Middle frontal gyrus (tissue), 1 donor: ENCODE results near the gene OPHN1.
"Not testable (repeated sequence)": the region's sequence is repeated elsewhere in the genome, so short reads cannot be mapped to it uniquely, and the experiment has no call there.

Experiments used
- DNase-seq: peaks from one replicate; pipeline ENCODE4 v3.0.0-alpha.2; 2015; ENCODE audit warnings: low spot score; ENCODE audit errors: extremely low spot score

Gene OPHN1

DNA sequence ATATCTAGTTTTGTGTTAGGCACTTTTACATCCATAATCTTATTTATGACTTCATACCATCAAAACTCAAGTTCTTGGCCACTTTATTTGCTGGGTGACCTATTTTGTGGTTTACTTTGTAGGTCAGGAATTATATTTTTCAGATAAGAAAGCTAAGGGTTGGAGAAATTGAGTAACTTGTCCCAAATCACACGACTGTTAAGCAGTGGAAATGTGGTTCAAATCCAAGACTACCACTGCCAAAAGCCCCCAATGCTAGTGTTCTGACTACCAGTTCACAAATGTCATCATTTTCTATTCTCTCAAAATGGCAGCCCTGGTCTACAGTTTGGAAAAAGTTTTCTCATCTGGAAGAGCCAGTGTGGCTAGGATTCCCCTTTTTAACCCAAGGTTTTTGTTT, 74.6 kb downstream of the OPHN1 start:
- DNase-seq, result no peak

DNA sequence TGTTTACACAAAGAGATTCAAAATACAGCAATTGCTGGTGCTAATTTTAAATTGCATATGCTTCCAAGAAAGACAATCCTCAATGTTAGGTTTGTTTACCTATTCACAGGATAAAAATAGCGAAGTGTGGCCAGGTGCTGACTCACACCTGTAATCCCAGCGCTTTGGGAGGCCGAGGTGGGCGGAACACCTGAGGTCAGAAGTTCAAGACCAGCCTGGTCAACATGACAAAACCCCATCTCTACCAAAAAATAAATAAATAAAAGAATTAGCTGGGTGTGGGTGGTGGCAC, 77.7 kb downstream of the OPHN1 start:
- no peak for DNase-seq

DNA sequence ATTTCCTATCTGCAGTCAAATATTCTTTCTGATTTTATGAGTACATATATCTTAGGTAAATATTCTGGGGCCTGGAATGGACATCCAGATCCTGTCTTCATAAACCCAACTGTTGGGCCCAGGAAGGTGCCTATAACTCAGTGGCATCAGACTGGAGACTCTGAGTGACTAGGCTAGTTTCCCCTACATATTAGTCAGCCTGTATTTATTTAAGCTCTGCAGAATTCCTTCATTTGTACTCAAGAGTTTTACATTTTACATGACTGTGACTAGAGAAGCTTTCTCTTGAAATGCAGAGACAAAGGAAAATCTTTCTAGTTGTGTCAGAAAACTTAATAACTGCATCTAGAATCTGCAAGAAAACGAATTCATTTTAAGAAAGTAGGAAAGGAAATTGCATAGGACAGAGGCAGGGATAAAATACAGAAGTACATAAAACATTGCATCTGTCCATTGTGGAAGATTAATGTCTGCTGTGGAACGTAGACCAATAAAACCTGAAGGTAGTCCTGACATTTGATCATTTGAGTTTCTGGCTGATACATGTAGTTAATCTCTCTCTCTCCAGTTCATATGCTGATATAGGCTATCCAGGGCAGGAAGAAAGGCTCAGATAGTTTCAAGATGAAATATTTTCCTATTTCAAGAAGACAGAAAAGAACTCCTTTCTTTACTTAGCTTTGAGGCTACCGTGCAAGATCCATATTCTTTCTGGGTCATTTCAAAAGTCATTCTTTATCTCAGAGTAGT, 78.2 kb downstream of the OPHN1 start:
- no peak for DNase-seq

DNA sequence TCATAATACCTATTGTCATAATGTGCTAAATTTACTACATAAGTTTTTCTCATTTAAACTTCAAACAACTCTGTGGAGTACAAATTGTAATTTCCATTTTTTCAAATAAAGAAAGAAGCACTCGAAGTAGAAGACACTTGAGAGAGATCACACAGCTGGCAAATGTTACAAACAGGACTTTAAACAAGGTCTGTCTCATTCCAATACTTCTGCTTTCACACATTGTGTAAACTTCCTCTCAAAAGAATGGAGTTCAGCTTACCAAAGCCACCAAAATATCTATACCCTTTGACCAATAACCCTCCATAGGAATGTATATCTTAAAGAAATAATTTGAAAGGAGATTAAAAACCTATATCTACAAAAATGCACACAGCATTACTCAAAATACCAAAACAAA, 88.3 kb downstream of the OPHN1 start:
- DNase-seq, result no peak

DNA sequence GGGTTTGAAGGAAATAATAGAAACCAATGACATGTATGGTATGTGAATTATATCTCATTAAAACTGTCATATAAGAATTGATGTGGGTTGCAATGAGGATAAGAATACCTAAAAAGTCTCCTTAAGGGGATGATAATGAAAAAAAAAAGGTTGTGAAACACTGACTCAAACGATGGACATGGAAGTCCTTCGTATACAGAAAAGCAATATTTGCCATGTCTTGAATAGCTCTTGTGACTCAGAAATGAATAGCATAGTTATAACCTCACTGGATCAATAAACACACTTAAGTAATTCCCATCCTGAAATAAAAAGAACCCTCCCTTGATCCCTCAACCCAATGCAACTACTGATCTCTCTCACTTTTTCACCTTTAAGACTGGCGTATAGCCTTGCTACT, 89.7 kb downstream of the OPHN1 start:
- DNase-seq, result no peak

DNA sequence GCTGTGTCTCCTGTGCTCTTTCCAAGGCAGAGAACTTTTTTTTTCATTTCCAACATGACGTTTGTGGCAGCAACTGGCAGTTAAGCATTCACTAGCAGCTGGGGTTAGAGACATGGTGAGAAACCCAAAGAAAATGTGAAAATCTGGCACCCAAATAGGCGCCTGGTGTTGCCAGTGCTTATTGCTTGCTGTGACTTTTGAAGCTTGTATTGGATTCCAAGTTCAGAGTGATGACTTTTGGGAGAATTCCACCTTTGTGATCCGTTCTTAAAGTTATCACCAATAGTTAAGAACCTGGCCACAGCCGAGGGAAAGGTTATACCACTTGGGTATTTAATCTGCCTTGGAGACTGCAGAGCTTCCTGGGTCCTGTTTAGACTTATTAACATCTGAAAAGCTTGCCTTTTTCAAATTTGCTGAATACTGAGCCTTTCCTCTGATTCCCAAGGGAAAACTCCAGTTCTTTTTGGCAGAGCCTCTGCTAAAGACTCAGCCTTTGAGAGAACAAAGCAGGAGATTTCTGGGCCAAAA, 101.0 kb downstream of the OPHN1 start:
- DNase-seq, result no peak

DNA sequence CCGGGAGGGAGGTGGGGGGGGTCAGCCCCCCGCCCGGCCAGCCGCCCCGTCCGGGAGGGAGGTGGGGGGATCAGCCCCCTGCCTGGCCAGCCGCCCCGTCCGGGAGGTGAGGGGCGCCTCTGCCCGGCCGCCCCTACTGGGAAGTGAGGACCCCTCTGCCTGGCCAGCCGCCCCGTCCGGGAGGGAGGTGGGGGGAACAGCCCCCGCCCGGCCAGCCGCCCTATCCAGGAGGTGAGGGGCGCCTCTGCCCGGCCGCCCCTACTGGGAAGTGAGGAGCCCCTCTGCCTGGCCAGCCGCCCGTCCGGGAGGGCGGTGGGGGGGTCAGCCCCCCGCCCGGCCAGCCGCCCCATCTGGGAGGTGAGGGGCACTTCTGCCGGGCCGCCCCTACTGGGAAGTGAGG, 106.5 kb downstream of the OPHN1 start:
- DNase-seq, result not testable (repeated sequence)

DNA sequence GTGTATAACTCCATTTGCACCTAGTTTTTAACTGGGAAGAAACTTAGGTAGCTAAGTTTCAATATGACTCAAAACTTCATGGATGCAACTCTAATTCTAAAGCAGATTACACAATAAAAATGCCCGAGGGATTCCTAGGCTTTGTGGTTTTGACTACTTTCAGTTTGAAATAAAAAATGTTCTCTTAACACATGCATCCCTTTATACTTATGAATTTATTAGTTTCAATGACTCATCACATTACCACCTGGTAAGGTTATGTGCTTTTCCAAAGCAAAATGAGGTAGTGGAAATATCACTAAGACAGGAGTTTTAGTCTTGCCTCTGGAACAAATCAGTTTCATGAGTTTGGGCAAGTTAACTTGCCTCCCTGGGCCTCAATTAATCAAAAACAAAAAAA, 125.5 kb downstream of the OPHN1 start:
- DNase-seq, result no peak

DNA sequence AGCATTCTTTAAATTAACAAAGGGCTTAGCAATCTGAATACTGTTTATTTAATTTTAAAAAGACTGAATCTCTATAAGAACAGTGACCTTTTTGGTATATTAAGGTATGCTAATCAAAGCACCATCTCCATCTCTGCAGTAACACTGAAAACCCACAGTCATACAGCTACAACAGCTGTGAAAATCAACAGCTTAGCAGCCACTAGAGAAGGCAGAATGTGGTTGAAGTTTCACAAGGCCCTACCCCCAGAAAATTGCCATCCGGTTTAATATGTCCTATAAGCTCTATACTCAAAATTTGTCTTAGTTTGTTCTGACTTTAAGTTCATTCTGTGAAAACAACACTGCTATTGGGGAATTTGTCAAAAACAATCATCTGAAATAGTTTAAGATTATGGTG, 128.7 kb downstream of the OPHN1 start:
- DNase-seq, result no peak

DNA sequence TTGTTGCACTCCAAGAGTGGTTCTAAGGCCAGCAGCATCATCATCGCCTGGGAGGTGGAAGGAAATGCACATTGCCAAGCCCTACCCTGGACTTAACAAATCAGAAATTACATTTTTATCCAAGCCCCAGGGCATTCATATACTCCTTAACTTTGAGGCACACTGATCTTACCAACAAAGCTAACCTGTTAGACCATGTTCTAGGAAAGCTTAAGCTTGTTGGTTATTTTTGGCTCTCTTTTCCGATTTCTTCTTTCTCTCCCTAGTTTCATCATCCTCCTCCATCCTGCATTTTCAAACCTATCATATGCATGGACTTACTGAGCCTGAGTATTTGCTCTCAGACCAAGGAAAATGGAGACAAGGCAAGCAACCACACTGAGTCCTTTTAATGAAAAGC, 133.4 kb downstream of the OPHN1 start:
- no peak for DNase-seq

DNA sequence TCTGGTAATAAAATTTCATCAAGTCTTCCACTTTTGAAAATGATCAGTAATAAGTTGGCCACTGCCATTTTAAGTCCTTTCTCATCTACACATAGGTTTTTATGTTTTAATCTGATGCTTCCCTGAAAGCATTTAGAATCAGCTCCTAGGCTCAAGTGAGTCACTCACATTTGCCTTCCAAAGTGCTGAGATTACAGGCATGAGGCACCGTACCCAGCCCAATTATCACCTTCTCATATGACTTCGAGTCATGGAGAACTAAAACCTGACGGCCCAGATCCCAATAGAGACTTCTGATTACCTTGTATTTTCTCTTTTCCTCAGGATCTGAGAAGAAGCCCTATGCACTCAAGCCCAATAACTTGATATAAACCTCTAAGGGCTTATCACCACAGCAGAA, 140.8 kb downstream of the OPHN1 start:
- DNase-seq, result no peak

DNA sequence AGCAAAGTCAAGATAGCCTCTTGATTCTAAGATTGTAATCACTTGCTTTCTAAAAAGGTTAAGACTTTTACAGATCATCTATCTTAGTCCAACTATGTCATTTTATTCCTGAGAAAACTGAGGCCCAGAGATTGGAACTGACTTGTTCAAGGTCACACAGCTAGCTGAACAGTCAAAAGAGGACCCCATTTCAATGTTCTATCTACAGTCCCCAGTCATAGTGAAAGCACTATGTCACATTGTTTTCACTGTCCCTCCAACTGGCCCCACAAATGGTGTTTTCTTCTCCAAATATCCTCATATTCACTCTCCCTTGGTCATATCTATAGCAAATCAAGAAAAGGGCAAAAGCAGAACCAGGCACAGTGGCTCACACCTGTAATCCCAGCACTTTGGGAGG, 145.2 kb downstream of the OPHN1 start:
- no peak for DNase-seq

DNA sequence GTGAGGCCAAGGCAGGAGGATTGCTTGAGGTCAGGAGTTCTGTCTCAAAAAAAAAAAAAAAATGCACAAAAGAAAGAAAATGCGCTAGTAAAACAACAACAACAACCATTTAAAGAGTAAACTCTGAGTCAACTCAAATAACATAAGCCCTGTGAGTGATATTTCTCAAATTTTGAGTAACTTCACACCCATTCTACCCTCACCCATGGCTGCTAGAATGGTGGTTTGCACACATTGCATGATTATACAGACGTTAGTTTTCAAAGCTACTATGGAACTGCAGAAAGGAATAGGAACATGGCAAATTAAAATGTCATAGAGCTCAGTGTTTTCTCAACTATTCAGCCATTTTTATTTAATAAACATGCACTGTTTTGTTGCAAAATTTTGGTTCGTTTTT, 145.9 kb downstream of the OPHN1 start:
- DNase-seq, result no peak

DNA sequence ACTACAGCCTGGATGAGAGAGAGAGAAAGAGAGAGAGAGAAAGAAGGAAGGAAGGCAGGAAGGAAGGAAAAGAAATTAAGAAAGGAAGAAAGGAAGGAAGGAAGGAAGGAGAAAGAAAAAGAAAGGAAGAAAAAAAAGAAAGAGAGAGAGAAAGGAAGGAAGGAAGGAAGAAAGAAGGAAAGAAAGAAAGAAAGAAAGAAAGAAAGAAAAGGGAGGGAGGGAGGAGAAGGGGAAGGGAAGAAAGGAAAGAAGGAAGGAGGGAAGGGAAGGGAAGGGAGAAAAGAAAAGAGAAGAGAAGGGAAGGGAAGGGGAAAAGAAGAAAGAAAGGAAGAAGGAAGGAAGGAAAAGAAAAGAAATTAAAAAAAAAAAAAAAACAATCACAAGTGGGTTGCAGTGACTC, 146.3 kb downstream of the OPHN1 start:
- DNase-seq, result no peak

DNA sequence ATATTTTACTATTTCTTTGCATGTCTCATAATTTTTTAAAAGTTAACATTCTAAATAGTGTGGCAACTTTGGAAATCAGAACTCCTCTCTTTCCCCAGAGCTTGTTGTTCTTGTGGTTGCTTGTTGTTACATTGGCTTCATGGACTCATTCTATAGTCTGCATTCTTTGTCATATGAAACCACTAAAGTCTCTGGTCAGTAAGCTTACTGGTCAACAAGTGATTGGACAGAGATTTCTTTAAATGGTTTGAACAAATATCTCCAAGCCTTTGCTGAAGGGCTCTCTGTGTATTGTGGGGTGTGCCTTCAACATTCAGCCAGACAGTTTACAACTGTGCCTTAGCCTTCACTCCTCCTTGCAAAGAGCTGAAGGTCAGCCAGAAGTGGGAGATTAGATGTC, 147.2 kb downstream of the OPHN1 start:
- DNase-seq, result no peak

DNA sequence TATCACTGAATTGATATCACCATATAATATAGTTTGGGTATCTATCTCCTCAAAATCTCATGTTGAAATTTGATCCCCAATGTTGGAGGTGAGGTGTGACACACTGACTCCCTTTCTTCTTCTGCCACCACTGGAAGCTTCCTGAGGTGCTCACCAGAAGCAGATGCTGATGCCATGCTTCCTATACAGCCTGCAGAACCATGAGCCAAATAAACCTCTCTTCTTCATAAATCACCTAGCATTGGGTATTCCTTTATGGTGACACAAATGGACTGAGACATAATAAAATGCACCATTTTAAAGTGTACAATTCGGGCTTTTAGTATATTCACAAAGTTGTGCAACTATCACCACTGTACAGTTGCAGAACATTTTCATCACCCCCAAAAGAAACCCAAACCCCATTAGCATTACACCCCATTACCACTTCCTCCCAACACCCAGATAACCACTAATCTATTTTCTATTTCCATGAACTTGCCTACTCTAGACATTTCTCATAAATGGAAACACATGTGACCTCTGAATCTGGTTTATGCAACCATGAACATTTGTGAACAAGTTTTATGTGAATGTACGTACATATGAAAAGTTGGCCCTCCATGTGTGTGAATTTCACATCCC, 148.9 kb downstream of the OPHN1 start:
- no peak for DNase-seq

DNA sequence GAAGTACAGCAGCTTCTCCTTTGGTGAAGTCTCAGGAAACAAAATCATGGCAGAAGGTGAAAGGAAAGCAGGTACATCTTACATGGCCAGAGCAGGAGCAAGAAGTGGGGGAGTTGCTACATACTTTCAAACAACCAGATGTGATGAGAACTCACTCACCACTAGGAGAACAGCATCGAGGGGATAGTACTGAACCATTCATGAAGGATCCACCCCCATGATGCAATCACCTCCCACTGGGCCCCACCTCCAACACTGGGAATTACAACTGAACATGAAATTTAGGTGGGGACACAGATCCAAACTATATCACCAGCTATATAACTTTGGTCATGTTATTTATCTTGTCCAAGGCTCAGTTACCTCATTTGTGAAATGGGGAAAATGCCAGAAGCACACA, 159.4 kb downstream of the OPHN1 start:
- no peak for DNase-seq

DNA sequence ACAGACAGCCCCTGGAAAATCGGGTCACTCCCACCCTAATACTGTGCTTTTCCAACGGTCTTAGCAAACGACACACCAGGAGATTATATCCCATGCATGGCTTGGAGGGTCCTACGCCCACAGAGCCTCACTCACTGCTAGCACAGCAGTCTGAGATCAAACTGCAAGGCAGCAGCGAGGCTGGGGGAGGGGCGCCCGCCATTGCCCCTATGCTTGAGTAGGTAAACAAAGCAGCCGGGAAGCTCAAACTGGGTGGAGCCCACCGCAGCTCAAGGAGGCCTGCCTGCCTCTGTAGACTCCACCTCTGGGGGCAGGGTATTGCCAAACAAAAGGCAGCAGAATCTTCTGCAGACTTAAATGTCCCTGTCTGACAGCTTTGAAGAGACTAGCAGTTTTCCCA, 168.5 kb downstream of the OPHN1 start:
- not testable (repeated sequence) for DNase-seq

DNA sequence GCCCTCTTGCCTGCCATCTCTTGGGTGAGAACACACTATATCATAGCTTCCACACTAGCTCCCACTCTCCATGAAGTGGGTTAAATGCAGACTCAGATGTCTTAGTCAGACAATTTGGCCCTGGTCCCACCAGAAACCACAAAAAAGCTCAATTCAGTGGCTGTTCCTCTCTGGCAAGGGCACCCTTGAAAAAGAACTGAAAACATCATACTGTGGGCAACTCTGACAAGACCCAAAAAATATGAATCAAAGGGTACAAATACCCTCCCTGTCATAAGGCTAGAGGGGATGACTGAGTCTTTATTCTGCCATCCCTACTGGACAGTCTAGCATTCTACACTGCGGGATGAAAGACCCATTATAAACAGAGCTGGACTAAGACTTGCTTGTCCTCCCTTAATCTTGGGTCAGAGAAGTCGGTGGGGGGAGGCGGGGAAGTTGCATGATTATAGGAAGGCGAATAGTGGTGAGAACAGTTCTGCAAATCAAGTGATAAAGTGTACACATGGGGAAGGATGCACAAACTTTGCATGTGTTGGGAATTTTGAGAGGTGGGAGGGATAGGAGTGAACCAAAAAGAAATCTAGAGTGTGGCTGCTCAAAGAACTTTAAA, 172.1 kb downstream of the OPHN1 start:
- DNase-seq, result no peak

DNA sequence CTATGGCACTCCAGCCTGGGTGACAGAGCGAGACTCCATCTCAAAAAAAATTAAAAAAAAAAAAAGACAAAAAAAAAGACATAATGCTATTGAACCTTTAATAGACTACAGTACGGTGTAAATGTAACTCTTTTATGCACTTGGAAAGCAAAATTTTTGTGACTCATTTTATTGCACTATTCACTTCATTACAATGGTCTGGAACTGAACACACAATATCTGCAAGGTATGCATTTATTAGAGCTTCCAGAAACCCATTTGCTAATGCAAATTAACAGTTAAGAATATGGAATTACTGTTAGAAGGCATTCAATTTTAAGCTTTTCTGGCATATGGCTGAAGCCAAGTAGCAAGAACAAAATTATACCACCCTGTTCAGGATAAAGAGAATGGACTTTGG, 176.3 kb downstream of the OPHN1 start:
- no peak for DNase-seq

DNA sequence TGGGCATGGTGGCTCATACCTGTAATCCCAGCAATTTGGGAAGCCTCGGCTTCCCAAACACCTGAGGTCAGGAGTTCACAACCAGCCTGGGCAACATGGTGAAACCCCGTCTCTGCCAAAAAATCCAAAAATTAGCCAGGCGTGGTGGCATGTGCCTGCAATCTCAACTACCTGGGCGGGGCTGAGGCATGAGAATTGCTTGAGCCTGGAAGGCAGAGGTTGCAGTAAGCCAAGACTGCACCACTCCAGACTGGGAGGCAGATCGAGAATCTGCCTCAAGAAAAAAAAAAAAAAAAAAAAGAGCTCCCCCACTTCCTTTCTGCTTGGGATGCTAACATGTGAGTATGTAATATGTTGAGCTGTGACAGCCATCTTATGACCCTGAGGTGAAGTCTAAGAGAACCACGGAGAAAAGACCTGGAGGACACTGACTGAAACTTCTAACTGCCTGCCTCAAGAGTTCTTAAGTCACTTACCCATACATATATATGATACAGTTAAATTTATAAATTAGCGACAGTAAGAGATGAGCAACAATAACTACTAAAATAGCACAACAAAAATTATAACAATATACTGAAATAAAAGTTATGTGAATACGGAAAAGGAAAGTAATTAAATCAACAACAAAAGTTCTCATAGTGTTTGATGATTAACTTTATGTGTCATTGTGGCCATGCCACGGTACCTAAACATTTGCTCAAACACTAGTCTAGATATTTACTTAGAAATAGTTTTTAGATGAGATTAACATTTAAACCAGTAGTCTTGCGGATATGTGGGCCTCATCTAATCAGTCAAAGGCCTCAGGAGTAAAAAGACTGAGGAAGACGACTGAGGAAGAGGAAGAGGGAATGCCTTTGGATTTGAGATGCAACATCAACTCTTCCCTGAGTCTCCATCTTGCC, 178.3 kb downstream of the OPHN1 start:
- DNase-seq, result no peak

DNA sequence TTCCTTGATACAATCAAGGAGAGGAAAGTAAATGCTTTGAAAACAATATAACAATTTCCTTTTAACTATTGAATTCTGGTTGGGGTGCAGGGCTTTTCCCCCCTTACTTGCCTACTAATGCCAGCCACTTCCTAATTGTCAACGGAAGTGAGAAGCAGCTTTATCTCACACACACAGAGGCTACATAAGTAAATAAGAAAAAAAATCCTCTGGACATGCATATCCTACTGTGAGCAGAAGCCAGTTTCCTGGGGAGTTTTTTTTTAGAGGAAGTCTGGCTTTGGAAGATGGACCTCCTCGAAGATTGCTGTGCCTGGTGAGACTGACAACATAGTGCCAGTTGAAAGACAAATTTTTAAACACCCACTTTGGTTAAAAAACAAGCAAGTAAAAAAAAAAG, 180.6 kb downstream of the OPHN1 start:
- DNase-seq, result no peak
